PC-9 (cell line): Measurements from ENCODE around the gene SH3RF2. TPM values are rescaled to one million over a fixed set of nuclear protein-coding genes. Genes with fewer than 3 reads are reported as not detected.
"Not testable (repeated sequence)": the region's sequence is repeated elsewhere in the genome, so short reads cannot be mapped to it uniquely, and the experiment has no call there.

Experiments used
- BruUV-seq: library from RNA; stranded (reverse); fragments of 400-500 nt; replicated peaks from 2 replicates; lab custom pipeline; 2021; lab: Mats Ljungman, UMichigan
- CTCF ChIA-PET: fragments of 300-600 bp; sonication (Branson Sonifier 250); formaldehyde crosslinking; loops from one replicate; lab custom pipeline; 2022; ENCODE audit warnings: antibody characterized with exemption; lab: Charles Lee
- POLR2A ChIA-PET: fragments of 300-600 bp; sonication (Branson Sonifier 250); formaldehyde crosslinking; loops from one replicate; lab custom pipeline; 2022; ENCODE audit warnings: antibody characterized with exemption; ENCODE audit not compliant: unreplicated experiment; lab: Charles Lee
- DNase-seq, 2 experiments: peaks; one replicate each; pipeline versions ENCODE4 v3.0.0 to v3.0.0-alpha.2; 2015 to 2022; ENCODE audit warnings: mixed read lengths in 1 of 2
- H2AFZ ChIP-seq: fragments of 200-600 bp; sonication (generic); 2 replicates; pipeline ENCODE4 v1.8.1; 2017; ENCODE audit warnings: antibody characterized with exemption
- H3F3A ChIP-seq: fragments of 200-600 bp; sonication (generic); 2 replicates; pipeline ENCODE4 v1.8.1; 2017; ENCODE audit warnings: antibody characterized with exemption, mild to moderate bottlenecking, low read depth; ENCODE audit not compliant: insufficient read depth
- H3K27ac ChIP-seq: fragments of 200-600 bp; sonication (generic); 2 replicates; pipeline ENCODE4 v1.6.1; 2016; ENCODE audit warnings: mixed run types
- H3K27me3 ChIP-seq: fragments of 200-600 bp; sonication (generic); 2 replicates; pipeline ENCODE4 v1.6.1; 2016; ENCODE audit warnings: low read depth, mixed run types; ENCODE audit not compliant: insufficient read depth
- H3K36me3 ChIP-seq: fragments of 200-600 bp; sonication (generic); 2 replicates; pipeline ENCODE4 v1.6.1; 2016; ENCODE audit warnings: low read depth, mixed run types
- H3K4me1 ChIP-seq: fragments of 200-600 bp; sonication (generic); replicated peaks from 2 replicates; pipeline ENCODE4 v1.6.1; 2016; ENCODE audit warnings: mixed run types; ENCODE audit not compliant: insufficient read depth
- H3K4me2 ChIP-seq: fragments of 200-600 bp; sonication (generic); 2 replicates; pipeline ENCODE4 v1.6.1; 2017; ENCODE audit warnings: mixed run types
- H3K4me3 ChIP-seq: fragments of 200-600 bp; sonication (generic); 2 replicates; pipeline ENCODE4 v1.6.1; 2016; ENCODE audit warnings: mixed run types
- H3K79me2 ChIP-seq: fragments of 200-600 bp; sonication (generic); 2 replicates; pipeline ENCODE4 v1.6.1; 2017; ENCODE audit warnings: low read depth, mixed run types
- H3K9me2 ChIP-seq: fragments of 200-600 bp; sonication (generic); 2 replicates; pipeline ENCODE4 v1.8.1; 2017; ENCODE audit warnings: mild to moderate bottlenecking; ENCODE audit not compliant: insufficient read depth
- H3K9me3 ChIP-seq: fragments of 200-600 bp; sonication (generic); 2 replicates; pipeline ENCODE4 v1.8.1; 2016; ENCODE audit warnings: low read depth; ENCODE audit not compliant: insufficient read depth
- H4K20me1 ChIP-seq: fragments of 200-600 bp; sonication (generic); 2 replicates; pipeline ENCODE4 v1.8.1; 2017; ENCODE audit not compliant: insufficient read depth
- EZH2 ChIP-seq: fragments of 200-600 bp; sonication (generic); IDR thresholded peaks from 2 replicates; pipeline ENCODE4 v1.8.0; 2017; ENCODE audit warnings: antibody characterized with exemption, low read depth
- intact Hi-C: fragments of 100-400 bp; cut with micrococcal nuclease; formaldehyde crosslinking; loops from one replicate; pipeline ENCODE4 v1.10.0; 2022; ENCODE audit not compliant: unreplicated experiment
- total RNA-seq: library from RNA; stranded (reverse); gene quantifications from 2 replicates; pipeline ENCODE4 v1.2.3, GENCODE V29; 2021
- TF ChIP-seq, protein P1 (sequence below): fragments of 200-600 bp; sonication (generic); conservative IDR thresholded peaks from 2 replicates; pipeline ENCODE4 v1.6.1; 2017; ENCODE audit warnings: mixed run types, antibody characterized with exemption, mild to moderate bottlenecking, moderate library complexity

The SH3RF2 gene
- total RNA-seq, 1 experiment from 2014 or later = 37.2 TPM

- Histone ChIP-seq H4K20me1 (no peaks in the 10 kb centered on the region), H3K79me2 (no peaks in the 10 kb centered on the region), H3K4me3 (no peak within 1 kb of the TSS), H3K4me1 (no peaks in the 10 kb centered on the region), H3K9me2 (no peaks in the 10 kb centered on the region), H2AFZ (no peak within 1 kb of the TSS), H3K9me3 (no peaks in the 10 kb centered on the region), H3F3A (no peaks in the 10 kb centered on the region; the same call in 1 of the 2 replicates), H3K4me2 (no peak within 1 kb of the TSS), H3K27ac (no peak within 1 kb of the TSS), H3K27me3 (no peaks in the 10 kb centered on the region), H3K36me3 (no peaks in the 10 kb centered on the region)
- CTCF ChIA-PET = interaction anchor here (0.5 kb wide), 1 partner anchor 348 kb away, joined by 3 read pairs; no protein-coding TSS in a partner anchor
- DNase-seq = no peak
- TF ChIP-seq, protein P1, sequence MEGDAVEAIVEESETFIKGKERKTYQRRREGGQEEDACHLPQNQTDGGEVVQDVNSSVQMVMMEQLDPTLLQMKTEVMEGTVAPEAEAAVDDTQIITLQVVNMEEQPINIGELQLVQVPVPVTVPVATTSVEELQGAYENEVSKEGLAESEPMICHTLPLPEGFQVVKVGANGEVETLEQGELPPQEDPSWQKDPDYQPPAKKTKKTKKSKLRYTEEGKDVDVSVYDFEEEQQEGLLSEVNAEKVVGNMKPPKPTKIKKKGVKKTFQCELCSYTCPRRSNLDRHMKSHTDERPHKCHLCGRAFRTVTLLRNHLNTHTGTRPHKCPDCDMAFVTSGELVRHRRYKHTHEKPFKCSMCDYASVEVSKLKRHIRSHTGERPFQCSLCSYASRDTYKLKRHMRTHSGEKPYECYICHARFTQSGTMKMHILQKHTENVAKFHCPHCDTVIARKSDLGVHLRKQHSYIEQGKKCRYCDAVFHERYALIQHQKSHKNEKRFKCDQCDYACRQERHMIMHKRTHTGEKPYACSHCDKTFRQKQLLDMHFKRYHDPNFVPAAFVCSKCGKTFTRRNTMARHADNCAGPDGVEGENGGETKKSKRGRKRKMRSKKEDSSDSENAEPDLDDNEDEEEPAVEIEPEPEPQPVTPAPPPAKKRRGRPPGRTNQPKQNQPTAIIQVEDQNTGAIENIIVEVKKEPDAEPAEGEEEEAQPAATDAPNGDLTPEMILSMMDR = no peak
- TF ChIP-seq EZH2 = no peak
- no TSS peak for BruUV-seq
- intact Hi-C loops = no loop called here
- POLR2A ChIA-PET = no interaction called here
Measured at GRCh38 chr5:146105477-146105876, 169.1 kb downstream of the SH3RF2 start, which contains the start of gene PLAC8L1. Gene PLAC8L1 (minus strand): TSS chr5:146105577. CDS start chr5:146104311, 1,266 bp downstream.

- Histone ChIP-seq H3K79me2 (no peaks in the 10 kb centered on the region), H3K4me1 (no peaks in the 10 kb centered on the region), H3K4me3 (no peak overlapping the region), H4K20me1 (no peaks in the 10 kb centered on the region), H3K36me3 (no peaks in the 10 kb centered on the region), H3K27me3 (no peaks in the 10 kb centered on the region), H3K4me2 (no peak overlapping the region), H3K27ac (no peak overlapping the region), H3F3A (no peaks in the 10 kb centered on the region; the same call in 1 of the 2 replicates), H2AFZ (no peak overlapping the region), H3K9me2 (no peaks in the 10 kb centered on the region), H3K9me3 (no peaks in the 10 kb centered on the region)
- POLR2A ChIA-PET = no interaction called here
- no peak for DNase-seq
- CTCF ChIA-PET = no interaction called here
- TF ChIP-seq, protein P1 = no peak
- TF ChIP-seq EZH2 = no peak
- BruUV-seq = no TSS peak
- intact Hi-C loops = no loop called here
Measured at GRCh38 chr5:146107901-146108300, 171.5 kb downstream of the SH3RF2 start.

DNA sequence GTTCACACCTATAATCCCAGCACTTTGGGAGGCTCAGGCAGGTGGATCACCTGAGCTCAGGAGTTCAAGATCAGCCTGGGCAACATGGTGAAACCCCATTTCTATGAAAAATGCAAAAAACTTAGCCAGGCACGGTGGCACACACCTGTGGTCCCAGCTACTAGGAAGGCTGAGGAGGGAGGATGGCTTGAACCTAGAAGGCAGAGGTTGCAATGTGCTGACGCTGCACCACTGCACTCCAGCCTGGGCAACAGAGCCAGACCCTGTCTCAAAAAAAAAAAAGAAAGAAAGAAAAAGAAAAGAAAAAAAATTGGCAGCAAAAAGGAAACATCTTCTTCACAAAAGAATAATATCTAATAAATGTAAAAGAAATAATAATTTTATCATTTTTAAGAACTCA is 172.5 kb downstream of the SH3RF2 start:
- H3K4me3 ChIP-seq, H3K27ac ChIP-seq, H2AFZ ChIP-seq, CTCF ChIA-PET, H3K9me3 ChIP-seq, H3K4me2 ChIP-seq, H3F3A ChIP-seq, H3K4me1 ChIP-seq, H3K27me3 ChIP-seq, H4K20me1 ChIP-seq, POLR2A ChIA-PET, DNase-seq, H3K36me3 ChIP-seq, H3K9me2 ChIP-seq, BruUV-seq, intact Hi-C loops, H3K79me2 ChIP-seq: not testable (repeated sequence)

GRCh38 chr5:146109379-146109778 is 173.0 kb downstream of the SH3RF2 start:
- no peaks in the 10 kb centered on the region for H4K20me1 ChIP-seq
- TF ChIP-seq, protein P1 = no peak
- no peak overlapping the region for H3K27ac ChIP-seq
- no peaks in the 10 kb centered on the region for H3K27me3 ChIP-seq
- H3K9me3 ChIP-seq = no peaks in the 10 kb centered on the region
- H3K36me3 ChIP-seq = 0 out of 2 replicates have a peak, but pooled peaks cover 5% of the 10 kb centered on the region
- H3K9me2 ChIP-seq = no peaks in the 10 kb centered on the region
- H3K4me3 ChIP-seq = no peak overlapping the region
- ChIA-PET POLR2A (no interaction called here), CTCF (no interaction called here)
- H3K4me1 ChIP-seq = no peaks in the 10 kb centered on the region
- intact Hi-C loops = no loop called here
- H3K79me2 ChIP-seq = no peaks in the 10 kb centered on the region
- no peak overlapping the region for H2AFZ ChIP-seq
- BruUV-seq = no TSS peak
- H3F3A ChIP-seq = no peaks in the 10 kb centered on the region; the same call in 1 of the 2 replicates
- no peak for DNase-seq
- H3K4me2 ChIP-seq = no peak overlapping the region
